Astrocyte of the spinal cord (primary cell): ENCODE results near the gene UBASH3B.

Experiments used
- DNase-seq: peaks from one replicate; pipeline ENCODE4 v3.0.0; 2011; ENCODE audit warnings: low read depth, low spot score
- H3K4me3 ChIP-seq: 2 replicates; pipeline ENCODE4 v1.5.1; 2011; ENCODE audit warnings: low read depth, mild to moderate bottlenecking, low read length, moderate library complexity
- in situ Hi-C: cut with HindIII; loops from 2 replicates; pipeline ENCODE4 v1.10.0; 2017; ENCODE audit warnings: low sequenced_read_pairs
- TF ChIP-seq, protein P1 (sequence below): IDR thresholded peaks from 2 replicates; pipeline ENCODE4 v1.5.1; 2012; ENCODE audit warnings: low read depth, mild to moderate bottlenecking, low read length, inconsistent platforms

Gene UBASH3B

DNA sequence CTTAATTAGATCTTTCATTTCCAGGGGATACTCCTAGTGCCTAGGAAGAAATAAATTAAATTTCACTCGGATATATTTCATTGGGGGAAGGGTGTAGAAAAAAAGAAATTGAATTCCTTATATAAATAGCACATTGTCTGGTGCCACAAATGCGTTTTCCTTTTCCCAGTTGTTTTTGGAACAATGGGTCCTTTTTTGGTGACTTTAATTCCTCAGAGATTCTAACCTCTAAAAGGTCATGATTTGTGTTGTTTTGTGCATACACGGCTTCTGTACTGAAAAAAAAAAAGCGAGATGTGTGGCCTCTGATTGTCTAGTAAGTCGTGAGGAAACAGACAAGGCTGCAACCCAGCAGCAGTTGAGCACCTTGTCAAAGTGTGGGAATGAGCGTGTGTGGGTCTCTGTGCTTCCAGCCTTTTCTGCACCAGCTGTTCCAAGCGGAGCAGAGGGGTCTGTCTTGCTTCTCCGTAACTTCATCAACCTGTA lies 118.3 kb downstream of the UBASH3B start:
- no peak overlapping the region for H3K4me3 ChIP-seq
- in situ Hi-C loops, result no loop called here
- TF ChIP-seq, protein P1, sequence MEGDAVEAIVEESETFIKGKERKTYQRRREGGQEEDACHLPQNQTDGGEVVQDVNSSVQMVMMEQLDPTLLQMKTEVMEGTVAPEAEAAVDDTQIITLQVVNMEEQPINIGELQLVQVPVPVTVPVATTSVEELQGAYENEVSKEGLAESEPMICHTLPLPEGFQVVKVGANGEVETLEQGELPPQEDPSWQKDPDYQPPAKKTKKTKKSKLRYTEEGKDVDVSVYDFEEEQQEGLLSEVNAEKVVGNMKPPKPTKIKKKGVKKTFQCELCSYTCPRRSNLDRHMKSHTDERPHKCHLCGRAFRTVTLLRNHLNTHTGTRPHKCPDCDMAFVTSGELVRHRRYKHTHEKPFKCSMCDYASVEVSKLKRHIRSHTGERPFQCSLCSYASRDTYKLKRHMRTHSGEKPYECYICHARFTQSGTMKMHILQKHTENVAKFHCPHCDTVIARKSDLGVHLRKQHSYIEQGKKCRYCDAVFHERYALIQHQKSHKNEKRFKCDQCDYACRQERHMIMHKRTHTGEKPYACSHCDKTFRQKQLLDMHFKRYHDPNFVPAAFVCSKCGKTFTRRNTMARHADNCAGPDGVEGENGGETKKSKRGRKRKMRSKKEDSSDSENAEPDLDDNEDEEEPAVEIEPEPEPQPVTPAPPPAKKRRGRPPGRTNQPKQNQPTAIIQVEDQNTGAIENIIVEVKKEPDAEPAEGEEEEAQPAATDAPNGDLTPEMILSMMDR, result no peak
- no peak for DNase-seq

DNA sequence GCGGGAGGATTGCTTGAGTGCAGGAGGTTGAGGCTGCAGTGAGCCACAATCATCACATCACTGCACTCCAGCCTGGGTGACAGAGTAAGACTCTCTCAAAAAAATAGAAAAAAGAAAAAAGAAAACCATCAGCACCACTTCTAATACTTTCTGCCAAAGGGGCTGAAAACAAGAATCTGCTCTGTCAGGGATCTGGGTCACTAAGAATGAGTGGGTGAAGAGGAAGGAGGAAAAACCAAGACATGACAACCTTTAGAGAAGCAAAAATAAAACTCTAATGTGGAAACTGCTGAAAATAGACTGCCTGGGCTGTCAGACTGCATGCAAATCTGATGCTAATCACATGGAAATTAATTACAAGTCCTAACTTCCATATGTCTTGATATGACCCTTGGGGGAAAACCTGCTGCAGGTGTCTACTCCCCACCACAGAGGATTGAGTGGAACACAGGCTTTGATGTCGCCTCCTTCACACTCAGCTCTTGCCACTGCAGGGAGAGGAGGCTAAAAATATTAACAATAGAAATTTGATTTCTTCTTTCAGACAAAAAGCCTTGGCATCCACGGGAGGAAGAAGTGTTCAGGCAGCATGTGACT lies 120.3 kb downstream of the UBASH3B start:
- DNase-seq, result no peak
- H3K4me3 ChIP-seq, result no peak overlapping the region
- TF ChIP-seq, protein P1, result no peak
- in situ Hi-C loops, result no loop called here

DNA sequence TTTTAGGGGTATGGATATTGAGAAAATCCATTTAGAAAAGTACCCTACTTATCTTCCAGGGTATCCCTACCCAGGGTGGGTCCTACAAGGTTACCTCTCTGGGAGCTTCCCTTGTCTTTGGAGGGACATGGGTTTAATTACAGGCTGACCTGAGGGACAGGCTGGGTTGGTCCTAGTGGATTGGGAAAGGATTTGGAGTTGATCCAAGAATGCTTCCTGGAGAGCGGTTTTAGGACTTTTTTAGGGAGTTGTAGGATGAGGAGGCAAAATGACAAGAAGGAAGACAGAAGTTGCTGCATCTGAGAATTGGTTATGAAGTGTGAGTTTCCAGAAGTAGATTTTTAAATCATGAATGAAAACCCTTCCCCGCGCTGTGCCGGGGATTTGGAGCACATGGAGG lies 121.0 kb downstream of the UBASH3B start:
- DNase-seq, result no peak
- H3K4me3 ChIP-seq, result no peak overlapping the region
- TF ChIP-seq, protein P1, result no peak
- in situ Hi-C loops, result no loop called here

DNA sequence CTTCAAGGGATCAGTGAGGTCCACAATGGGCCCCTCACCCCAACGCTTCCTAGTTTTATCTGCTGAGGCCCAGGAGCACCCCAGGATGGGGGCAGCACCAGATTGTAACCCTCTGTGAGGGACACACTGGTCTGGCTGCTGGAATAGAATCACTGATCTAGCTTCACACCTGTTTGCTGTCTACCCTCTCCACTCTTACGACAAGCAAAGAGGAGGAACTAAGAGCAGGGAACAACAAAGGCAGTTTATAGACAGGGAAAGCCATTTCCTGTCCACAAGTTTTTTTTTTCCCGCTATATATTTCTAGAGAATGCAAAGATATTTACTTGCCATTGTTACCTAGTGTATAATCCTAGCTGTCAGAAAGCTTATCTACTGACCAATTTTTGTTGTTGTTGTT lies 121.8 kb downstream of the UBASH3B start:
- DNase-seq, result no peak
- H3K4me3 ChIP-seq, result no peak overlapping the region
- TF ChIP-seq, protein P1, result no peak
- in situ Hi-C loops, result no loop called here

DNA sequence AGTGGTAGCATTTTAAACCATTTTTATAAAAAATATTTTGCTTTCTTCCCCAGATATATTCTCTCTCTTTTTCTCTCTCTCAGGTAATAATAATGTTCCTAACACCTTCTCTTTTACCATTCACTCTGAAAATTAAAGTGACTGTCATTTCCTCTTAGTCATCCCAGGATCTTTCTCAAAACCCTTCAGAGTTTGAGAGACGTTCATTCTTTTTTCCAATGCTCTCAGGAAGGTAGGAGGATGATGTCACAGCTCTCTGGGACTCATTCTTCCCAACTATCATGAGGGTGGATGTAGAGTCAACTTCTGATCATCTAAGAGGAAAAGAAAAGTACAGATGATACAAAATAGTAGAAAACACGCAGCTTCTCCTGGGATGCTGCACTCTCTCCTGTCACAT lies 122.6 kb downstream of the UBASH3B start:
- TF ChIP-seq, protein P1, result no peak
- no peak for DNase-seq
- H3K4me3 ChIP-seq, result no peak overlapping the region
- in situ Hi-C loops, result no loop called here

DNA sequence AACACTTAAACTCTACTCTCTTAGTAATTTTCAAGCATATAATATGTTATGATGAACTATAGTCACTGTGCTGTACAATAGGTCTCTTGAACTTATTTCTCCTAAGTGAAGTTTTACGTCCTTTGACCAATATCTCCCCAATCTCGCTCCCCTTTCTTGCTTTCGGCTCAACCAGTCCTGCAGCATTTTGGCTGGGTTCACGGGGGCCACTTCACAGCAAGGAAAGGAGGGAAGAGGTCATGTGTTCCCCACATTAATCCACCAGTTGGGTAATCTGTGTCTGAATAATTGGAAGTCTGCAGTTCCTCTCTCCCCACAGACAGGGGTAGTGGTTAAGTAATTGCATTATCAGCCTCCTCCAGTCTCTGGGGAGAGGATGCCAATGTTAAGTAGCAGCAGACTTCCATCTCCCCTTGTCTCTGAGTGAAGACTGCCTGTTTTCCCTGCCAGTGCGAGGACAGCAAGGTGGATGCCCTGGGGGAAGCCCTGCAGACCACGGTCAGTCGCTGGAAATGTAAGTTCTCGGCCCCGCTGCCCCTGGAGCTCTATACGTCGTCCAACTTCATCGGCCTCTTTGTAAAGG lies 123.6 kb downstream of the UBASH3B start:
- no peak overlapping the region for H3K4me3 ChIP-seq
- TF ChIP-seq, protein P1, result no peak
- DNase-seq, result no peak
- in situ Hi-C loops, result no loop called here
